Activated CD4-positive, alpha-beta T cell treated with anti-CD3 and anti-CD28 coated beads for 36 hours (primary cell): ENCODE results near the gene MORN5. TPM values are rescaled to one million over a fixed set of nuclear protein-coding genes. Genes with fewer than 3 reads are reported as not detected.

Experiments
- ATAC-seq: fragments of 200-7000 bp; cut with Tn5 transposase; one replicate; pipeline ENCODE4 v1.10.0; 2021; ENCODE audit warnings: mild to moderate bottlenecking, moderate library complexity
- CTCF ChIA-PET: fragments of 350-600 bp; sonication (Branson Sonifier 250); formaldehyde crosslinking; loops from one replicate; lab custom pipeline; 2021; ENCODE audit warnings: antibody characterized with exemption; lab: Charles Lee
- POLR2A ChIA-PET: fragments of 350-600 bp; sonication (Branson Sonifier 250); formaldehyde crosslinking; loops from one replicate; lab custom pipeline; 2021; ENCODE audit warnings: antibody characterized with exemption, inconsistent platforms; lab: Charles Lee
- DNase-seq: peaks from one replicate; pipeline ENCODE4 v3.0.0-alpha.2; 2020
- H3K27ac Mint-ChIP-seq: one replicate; pipeline ENCODE4 v1.8.0; 2021; ENCODE audit warnings: mixed read lengths
- H3K27me3 Mint-ChIP-seq: one replicate; pipeline ENCODE4 v1.8.0; 2021; ENCODE audit warnings: mixed read lengths
- H3K36me3 Mint-ChIP-seq: one replicate; pipeline ENCODE4 v1.8.0; 2021; ENCODE audit warnings: low read depth, mixed read lengths
- H3K4me1 Mint-ChIP-seq: one replicate; pipeline ENCODE4 v1.8.0; 2021; ENCODE audit warnings: mixed read lengths
- H3K4me3 Mint-ChIP-seq: one replicate; pipeline ENCODE4 v1.8.0; 2021; ENCODE audit warnings: mild to moderate bottlenecking, moderate library complexity, mixed read lengths
- H3K9me3 Mint-ChIP-seq: one replicate; pipeline ENCODE4 v1.8.0; 2021; ENCODE audit warnings: low read depth, mixed read lengths
- intact Hi-C, 2 experiments: fragments of 100-400 bp; cut with DNase I in 1 of 2; cut with micrococcal nuclease in 1 of 2; formaldehyde crosslinking; loops; one replicate each; pipeline versions ENCODE4 v1.14.2 to v1.15.1; 2022 to 2024; cut with DNase I, micrococcal nuclease
- microRNA-seq: library from miRNA; unstranded; fragments of <30 nt; microRNA quantifications from one replicate; pipeline ENCODE4 v1.2.0, GENCODE V29; 2021; ENCODE audit warnings: borderline replicate concordance
- total RNA-seq, 2 experiments: library from RNA; stranded (reverse); gene quantifications; one replicate each; pipeline ENCODE4 v1.2.3, GENCODE V29; 2021

MORN5 gene
- total RNA-seq, 2 experiments from 2014 or later = not detected

DNA sequence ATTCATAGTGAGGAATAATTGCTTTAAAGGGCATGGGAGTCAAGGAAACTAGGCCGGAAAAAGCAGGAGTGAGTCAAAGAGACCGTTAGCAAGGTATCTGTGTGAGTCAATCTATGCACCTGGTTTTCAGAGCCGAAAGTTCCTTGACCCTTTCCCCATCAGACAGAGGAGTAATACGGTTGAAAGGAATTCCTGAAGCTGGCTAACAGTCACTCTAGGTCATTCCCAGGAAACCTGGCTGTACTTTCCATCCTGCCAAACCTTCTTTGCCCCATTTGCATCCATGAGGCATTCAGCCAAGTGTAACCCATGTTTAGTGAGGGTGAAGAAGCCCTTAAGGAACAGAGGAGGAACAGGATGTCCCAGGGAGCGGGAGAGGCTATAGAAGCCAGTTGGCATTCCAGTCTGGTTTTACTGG lies 88.7 kb downstream of the MORN5 start:
- CTCF ChIA-PET = interaction anchor here (0.7 kb wide), 1 partner anchor 146 kb away, joined by 3 read pairs; no protein-coding TSS in a partner anchor
- Mint-ChIP-seq H3K27ac (no peak overlapping the region), H3K4me3 (no peak overlapping the region), H3K27me3 (no peaks in the 10 kb centered on the region), H3K9me3 (no peaks in the 10 kb centered on the region), H3K36me3 (peaks cover 40% of the 10 kb centered on the region), H3K4me1 (peaks cover 3% of the 10 kb centered on the region)
- ATAC-seq = no peak
- intact Hi-C loops = no loop called here
- no peak for DNase-seq
- POLR2A ChIA-PET = interaction anchor here (0.7 kb wide), 1 partner anchor 258 kb away, joined by 3 read pairs; no protein-coding TSS in a partner anchor

Small RNAs within 50 kb of the gene (microRNA-seq; reads per million reads assigned to microRNA genes)
- not detected for gene MIR4478

Other genes starting within 250 kb of the MORN5 start
- 1 to 10 TPM; 1.3 to 1.8 TPM for gene TTLL11, start 66.6 kb upstream of the MORN5 start, total RNA-seq
- gene NDUFA8, start 129 bp upstream of the MORN5 start, total RNA-seq = 10 to 100 TPM; 50.4 to 57.2 TPM
- under 1 TPM in 1 of 2 experiments, not detected in 1; 0.11 TPM for gene LHX6, start 69.0 kb downstream of the MORN5 start, total RNA-seq
- gene RBM18, start 104.9 kb downstream of the MORN5 start, total RNA-seq = 10 to 100 TPM; 22.3 to 28.6 TPM
- gene MRRF, start 105.0 kb downstream of the MORN5 start, total RNA-seq = 10 to 100 TPM; 57.3 to 61.5 TPM
- gene PTGS1, start 211.1 kb downstream of the MORN5 start, total RNA-seq = under 1 TPM in 1 of 2 experiments, not detected in 1; 0.09 TPM